Measurements from ENCODE around the gene GTPBP3. TPM values are rescaled to one million over a fixed set of nuclear protein-coding genes. Genes with fewer than 3 reads are reported as not detected.

GTPBP3 gene
- total and polyA plus RNA-seq, 2 of the 8 experiments (the other 6 are each of a cell fraction or from before 2014, with no cell fraction given): 30.4 to 56.0 TPM

DNA sequence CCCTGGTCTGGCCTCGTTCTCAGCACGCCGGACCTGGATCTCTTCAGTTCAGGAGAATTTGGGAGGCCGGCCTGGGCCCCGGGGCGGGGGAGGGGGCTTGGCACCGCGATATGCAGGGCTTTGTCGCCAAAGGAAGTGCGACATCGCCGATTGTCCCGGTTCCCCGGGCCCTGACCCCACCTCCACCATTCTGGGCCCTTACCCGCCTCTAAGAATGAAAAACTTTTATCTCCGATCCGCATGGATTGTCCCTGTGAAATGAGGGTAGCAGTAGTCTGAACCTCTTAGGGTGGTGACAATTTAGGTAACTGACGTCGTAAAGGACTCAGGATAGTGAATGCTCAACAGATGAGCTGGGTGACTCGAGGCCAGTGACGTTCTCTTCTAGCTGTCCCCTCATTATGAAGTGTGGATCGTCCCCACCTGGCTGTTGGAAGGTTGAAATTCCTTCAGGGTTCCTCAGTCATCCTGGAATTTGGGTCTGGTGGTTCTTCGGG lies 27.3 kb upstream of the GTPBP3 start:
- H3K27ac ChIP-seq (ENCODE audit: low read depth, low read length): peak overlapping the region; percentile 4; the same call in 1 of the 2 replicates
- FAIRE-seq: no peak

More for the DNA sequence above, 27.3 kb upstream of the GTPBP3 start:
- no peak overlapping the region for H4K5ac ChIP-seq (ENCODE audit: insufficient read length, low read depth, low read length)
- peaks cover 0 to 14% of the 10 kb centered on the region in 2 experiments for H4K20me1 ChIP-seq (replicated peaks in 1 of 2; ENCODE audit: control insufficient read depth in 1 of 2, insufficient read depth in 2 of 2, low read length in 2 of 2)
- no peak overlapping the region; the same call in 1 of the 2 replicates for H3K18ac ChIP-seq (ENCODE audit: extremely low read depth, low read length)
- H3K79me1 ChIP-seq (ENCODE audit: low read depth, low read length): peaks cover 21% of the 10 kb centered on the region
- H2BK12ac ChIP-seq (ENCODE audit: low read depth, low read length): 0 out of 2 replicates have a peak overlapping the region, but pooled peaks have one; percentile 12
- no peak overlapping the region for H2BK15ac ChIP-seq (ENCODE audit: low read length)
- H2AK5ac ChIP-seq (ENCODE audit: low read depth, low read length): no peak overlapping the region; the same call in 1 of the 2 replicates
- H2BK20ac ChIP-seq (ENCODE audit: low read length): no peak overlapping the region
- whole genome bisulfite sequencing, 2 experiments (ENCODE audit: extremely low coverage in 1 of 2, insufficient coverage in 1 of 2, insufficient read length in 1 of 2, insufficient replicate concordance in 2 of 2, low coverage in 1 of 2, low lambda C conversion rate in 2 of 2, missing lambda C conversion rate in 1 of 2): 11% methylated on average over 20 of the region's 23 CpGs; no CpG with 5 or more reads in 1 of the 2 experiments
- H3K56ac ChIP-seq (replicated peaks; ENCODE audit: insufficient read length, low read depth, low read length): no peak overlapping the region
- H4K91ac ChIP-seq (replicated peaks; ENCODE audit: insufficient read length, low read length): no peak overlapping the region
- H4K8ac ChIP-seq (ENCODE audit: extremely low read depth, insufficient read depth, low read length): 0 out of 2 replicates have a peak overlapping the region, but pooled peaks have one; percentile 93
- H3K36me3 ChIP-seq (ENCODE audit: control insufficient read depth in 2 of 4, insufficient read depth in 4 of 4, low read length in 3 of 4): peaks cover 4 to 13% (median 9%) of the 10 kb centered on the region in 4 experiments
- no peaks in the 10 kb centered on the region for H3K9me3 ChIP-seq (ENCODE audit: insufficient read depth in 2 of 2, low read depth in 1 of 2, low read length in 1 of 2)
- peak overlapping the region; percentile 72 to 82 for H3K4me2 ChIP-seq (ENCODE audit: insufficient read depth in 1 of 2, low read depth in 2 of 2, low read length in 2 of 2)
- H2AFZ ChIP-seq (ENCODE audit: low read length): no peak overlapping the region
- no peak overlapping the region for H2BK120ac ChIP-seq (replicated peaks; ENCODE audit: low read depth, low read length)
- POLR2A ChIA-PET (ENCODE audit: partially characterized antibody): interaction anchor here (0.7 to 18.5 kb wide), 9 partner anchors 16 to 84 kb away, joined by 3 to 329 read pairs (median 3); partner anchors contain the start of genes ANO8 and CCDC194
- no peak overlapping the region for H3K4ac ChIP-seq (replicated peaks; ENCODE audit: insufficient read length, low read depth, low read length)
- H3K9ac ChIP-seq (replicated peaks in 1 of 4; ENCODE audit: extremely low read depth in 1 of 4, low read depth in 3 of 4, low read length in 3 of 4): peak overlapping the region; percentile 40 to 68 (median 47)
- no peaks in the 10 kb centered on the region for H3K27me3 ChIP-seq (replicated peaks in 1 of 4; ENCODE audit: control insufficient read depth in 3 of 4, extremely low read depth in 1 of 4, insufficient read depth in 3 of 4, low read length in 3 of 4)
- peaks cover 9% of the 10 kb centered on the region for H3K23me2 ChIP-seq (ENCODE audit: low read depth, low read length)
- H3K79me2 ChIP-seq (ENCODE audit: control insufficient read depth in 1 of 2, insufficient read depth in 2 of 2, low read length in 2 of 2): peaks cover 8 to 36% of the 10 kb centered on the region in 2 experiments; a peak in 3 of 4 replicates
- peak overlapping the region; percentile 76 to 92 (median 80) for H3K4me3 ChIP-seq (ENCODE audit: extremely low read depth in 1 of 4, insufficient read depth in 2 of 4, low read depth in 3 of 4, low read length in 4 of 4)
- H3K14ac ChIP-seq (ENCODE audit: insufficient read length): no peak overlapping the region
- H3K23ac ChIP-seq (ENCODE audit: insufficient read length): no peak overlapping the region
- DNase-seq (ENCODE audit: low read depth in 1 of 2, low spot score in 2 of 2): no peak
- CTCF ChIA-PET (ENCODE audit: partially characterized antibody): interaction anchor here (1.0 to 2.4 kb wide), 4 partner anchors 7 to 36 kb away, joined by 3 to 13 read pairs (median 4); no protein-coding TSS in a partner anchor
- peaks cover 2 to 13% (median 5%) of the 10 kb centered on the region in 4 experiments; a peak in 5 of 7 replicates for H3K4me1 ChIP-seq (replicated peaks in 1 of 4; ENCODE audit: control insufficient read depth in 3 of 4, insufficient read depth in 4 of 4, low read length in 3 of 4)
- no peak for TF ChIP-seq MAFK (IDR thresholded peaks at IDR 0.05; ENCODE audit: low read depth, low read length)
- TF ChIP-seq SUZ12 (IDR thresholded peaks at IDR 0.05; ENCODE audit: low read length): no peak
- no peak for TF ChIP-seq GABPA (IDR thresholded peaks at IDR 0.05; ENCODE audit: borderline replicate concordance, insufficient read depth, low read length)
- peak overlapping the region; percentile 84 for H2BK5ac ChIP-seq (ENCODE audit: low read depth, low read length)
